SJSA1 (cell line): Measurements from ENCODE around the gene LGR6. TPM values are rescaled to one million over a fixed set of nuclear protein-coding genes. Genes with fewer than 3 reads are reported as not detected.
"Not testable (repeated sequence)": the region's sequence is repeated elsewhere in the genome, so short reads cannot be mapped to it uniquely, and the experiment has no call there.

Experiments
- DNase-seq, 2 experiments: peaks; one replicate each; pipeline ENCODE4 v3.0.0-alpha.2; 2015 to 2020; ENCODE audit warnings: low spot score in 2 of 2, low read depth in 1 of 2
- H3K27ac ChIP-seq: fragments of 250-450 bp; sonication (Bioruptor Pico); 2 replicates; pipeline ENCODE4 v1.5.1; 2020; ENCODE audit warnings: mild to moderate bottlenecking, moderate library complexity
- H3K27me3 ChIP-seq: fragments of 250-450 bp; sonication (Bioruptor Pico); replicated peaks from 2 replicates; pipeline ENCODE4 v1.5.1; 2020; ENCODE audit warnings: mild to moderate bottlenecking, moderate library complexity
- H3K36me3 ChIP-seq: fragments of 250-450 bp; sonication (Bioruptor Pico); 2 replicates; pipeline ENCODE4 v1.5.1; 2020; ENCODE audit warnings: mild to moderate bottlenecking
- H3K4me1 ChIP-seq: fragments of 250-450 bp; sonication (Bioruptor Pico); replicated peaks from 2 replicates; pipeline ENCODE4 v1.6.1; 2021; ENCODE audit warnings: mild to moderate bottlenecking
- H3K4me3 ChIP-seq: fragments of 250-450 bp; sonication (Bioruptor Pico); 2 replicates; pipeline ENCODE4 v1.5.1; 2020; ENCODE audit warnings: mild to moderate bottlenecking
- H3K9me3 ChIP-seq: fragments of 250-450 bp; sonication (Bioruptor Pico); replicated peaks from 2 replicates; pipeline ENCODE4 v1.5.1; 2020; ENCODE audit warnings: mild to moderate bottlenecking
- total RNA-seq: library from RNA; depleted of rRNA; stranded (reverse); fragments of >200 nt; shearing (Covaris generic); gene quantifications from 2 replicates; pipeline ENCODE4 v1.2.3, GENCODE V29; 2014; rRNA removed

The LGR6 gene
- total RNA-seq, 1 experiment from 2014 or later, result not detected

DNA sequence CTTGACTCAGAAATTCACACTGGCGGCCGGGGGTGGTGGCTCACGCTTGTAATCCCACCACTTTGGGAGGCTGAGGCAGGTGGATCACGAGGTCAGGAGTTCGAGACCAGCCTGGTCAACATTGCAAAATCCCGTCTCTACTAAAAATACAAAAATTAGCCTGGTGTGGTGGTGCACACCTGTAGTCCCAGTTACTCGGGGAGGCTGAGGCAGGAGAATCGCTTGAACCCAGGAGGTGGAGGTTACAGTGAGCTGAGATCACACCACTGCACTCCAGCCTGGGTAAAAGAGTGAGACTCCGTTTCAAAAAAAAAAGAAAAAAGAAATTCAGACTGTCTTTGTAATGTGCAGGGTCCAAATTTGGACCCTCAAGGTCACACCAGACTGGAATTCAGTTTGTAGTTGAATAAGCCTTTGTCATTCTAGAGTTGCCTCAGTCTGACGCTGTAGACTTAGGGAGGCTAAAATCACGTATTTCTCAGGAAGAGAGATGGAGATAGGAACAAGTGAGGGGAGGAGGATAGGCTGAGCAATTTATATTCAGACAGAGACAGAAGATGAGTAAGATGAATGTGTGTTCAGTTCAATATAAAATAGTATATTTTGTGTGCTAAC is 159.1 kb downstream of the LGR6 start:
- not testable (repeated sequence) for H3K36me3 ChIP-seq, H3K27ac ChIP-seq, H3K27me3 ChIP-seq, H3K4me1 ChIP-seq, DNase-seq, H3K9me3 ChIP-seq, H3K4me3 ChIP-seq

- Histone ChIP-seq H3K4me1 (no peaks in the 10 kb centered on the region), H3K9me3 (no peaks in the 10 kb centered on the region), H3K27ac (no peak overlapping the region), H3K4me3 (no peak overlapping the region), H3K36me3 (no peaks in the 10 kb centered on the region), H3K27me3 (no peaks in the 10 kb centered on the region)
- no peak for DNase-seq
Observed at GRCh38 chr1:202355944-202356553, 162.4 kb downstream of the LGR6 start.

DNA sequence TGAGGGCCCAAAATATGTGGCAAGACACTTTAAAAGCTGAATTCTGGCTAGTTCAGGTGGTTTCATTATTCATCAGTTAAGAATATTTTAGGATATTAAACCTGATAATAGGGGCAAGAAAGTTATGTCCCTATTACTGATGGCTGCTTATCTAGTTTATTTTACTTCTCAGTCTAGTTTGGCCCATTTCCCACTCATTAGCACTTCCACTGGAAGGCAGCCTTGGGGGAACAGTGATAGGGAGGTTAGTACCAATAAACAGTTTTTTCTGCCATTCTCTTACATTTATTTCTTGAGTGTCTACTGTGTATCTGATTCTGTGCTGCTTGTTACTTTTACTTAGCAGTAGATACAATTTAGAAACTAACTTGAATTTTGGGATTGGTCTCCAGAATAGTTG is 163.9 kb downstream of the LGR6 start:
- Histone ChIP-seq H3K4me3 (no peak overlapping the region), H3K27me3 (no peaks in the 10 kb centered on the region), H3K4me1 (no peaks in the 10 kb centered on the region), H3K27ac (no peak overlapping the region), H3K36me3 (no peaks in the 10 kb centered on the region), H3K9me3 (no peaks in the 10 kb centered on the region)
- no peak for DNase-seq

DNA sequence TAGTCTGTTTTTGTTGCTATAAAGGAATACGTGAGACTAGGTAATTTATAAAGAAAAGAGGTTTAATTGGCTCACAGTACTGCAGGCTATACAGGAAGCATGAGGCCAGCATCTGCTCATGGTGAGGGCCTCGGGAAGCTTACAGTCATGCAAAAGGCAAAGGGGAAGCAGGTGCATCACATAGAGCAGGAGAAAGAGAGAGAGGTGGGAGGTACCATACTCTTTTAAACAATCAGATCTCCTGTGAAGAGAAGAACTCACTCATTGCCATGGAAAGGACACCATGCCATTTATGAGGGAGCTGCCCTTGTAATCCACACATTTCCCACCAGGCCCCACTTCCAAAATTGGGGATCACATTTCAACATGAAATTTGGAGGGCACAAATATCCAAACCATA is 167.6 kb downstream of the LGR6 start:
- H3K9me3 ChIP-seq, result no peaks in the 10 kb centered on the region

GRCh38 chr1:202361701-202362100 is 168.1 kb downstream of the LGR6 start:
- H3K36me3 ChIP-seq, result no peaks in the 10 kb centered on the region
- no peaks in the 10 kb centered on the region for H3K27me3 ChIP-seq

More for the DNA sequence above, 167.6 kb downstream of the LGR6 start:
- Histone ChIP-seq H3K27ac (no peak overlapping the region), H3K36me3 (no peaks in the 10 kb centered on the region), H3K27me3 (no peaks in the 10 kb centered on the region), H3K4me3 (no peak overlapping the region), H3K4me1 (no peaks in the 10 kb centered on the region)
- DNase-seq, result no peak

DNA sequence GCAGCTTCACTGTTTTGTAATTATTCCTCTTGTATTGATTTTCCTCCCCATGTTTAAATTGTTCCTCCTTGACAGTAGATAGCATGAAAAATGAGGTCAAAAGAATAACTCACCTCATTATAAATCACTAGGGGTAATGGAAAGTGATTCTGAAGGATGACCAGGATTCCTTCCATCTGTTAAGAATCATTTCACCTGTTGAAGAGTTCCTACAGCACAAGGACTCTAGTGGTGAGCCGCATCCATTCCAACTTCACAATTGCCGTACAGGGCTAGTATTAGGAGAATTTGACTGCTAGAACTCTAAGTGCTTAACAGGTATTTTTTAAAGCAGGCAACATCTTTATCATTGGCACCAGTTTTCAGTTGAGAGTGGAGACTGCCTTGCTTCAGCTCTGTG is 168.6 kb downstream of the LGR6 start:
- no peaks in the 10 kb centered on the region for H3K36me3 ChIP-seq
- no peak overlapping the region for H3K27ac ChIP-seq
- H3K4me3 ChIP-seq, result no peak overlapping the region
- H3K9me3 ChIP-seq, result no peaks in the 10 kb centered on the region
- no peaks in the 10 kb centered on the region for H3K27me3 ChIP-seq
- DNase-seq, result no peak
- H3K4me1 ChIP-seq, result no peaks in the 10 kb centered on the region

More at GRCh38 chr1:202361701-202362100, 168.1 kb downstream of the LGR6 start:
- H3K27ac ChIP-seq, result no peak overlapping the region
- H3K9me3 ChIP-seq, result no peaks in the 10 kb centered on the region
- no peak for DNase-seq
- no peaks in the 10 kb centered on the region for H3K4me1 ChIP-seq
- no peak overlapping the region for H3K4me3 ChIP-seq

- Histone ChIP-seq H3K36me3 (no peaks in the 10 kb centered on the region), H3K4me1 (no peaks in the 10 kb centered on the region), H3K27ac (no peak overlapping the region), H3K9me3 (no peaks in the 10 kb centered on the region), H3K4me3 (no peak overlapping the region), H3K27me3 (no peaks in the 10 kb centered on the region)
- no peak for DNase-seq
Observed at GRCh38 chr1:202365092-202365815, 171.7 kb downstream of the LGR6 start.

- H3K4me3 ChIP-seq, result no peak overlapping the region
- no peaks in the 10 kb centered on the region for H3K9me3 ChIP-seq
- H3K27ac ChIP-seq, result no peak overlapping the region
- DNase-seq, result no peak
- H3K27me3 ChIP-seq, result no peaks in the 10 kb centered on the region
- H3K36me3 ChIP-seq, result no peaks in the 10 kb centered on the region
- H3K4me1 ChIP-seq, result no peaks in the 10 kb centered on the region
Observed at GRCh38 chr1:202367271-202367670, 173.7 kb downstream of the LGR6 start.

Other genes starting within 250 kb of the LGR6 start
- gene LMOD1, start 247.3 kb upstream of the LGR6 start, total RNA-seq, result 6.4 and 8.1 TPM in 2 replicates
- 87.5 and 108 TPM in 2 replicates for gene TIMM17A, start 238.3 kb upstream of the LGR6 start, total RNA-seq
- 69.7 and 80.9 TPM in 2 replicates for gene RNPEP, start 211.2 kb upstream of the LGR6 start, total RNA-seq
- gene ELF3, start 183.2 kb upstream of the LGR6 start, total RNA-seq, result 0.05 TPM in 1 of 2 replicates, not detected in the other
- 0.05 TPM in 1 of 2 replicates, not detected in the other for gene GPR37L1, start 70.9 kb upstream of the LGR6 start, total RNA-seq
- gene ARL8A, start 49.1 kb upstream of the LGR6 start, total RNA-seq, result 21.1 and 31.7 TPM in 2 replicates
- not detected in 2 replicates for gene PTPN7, start 33.2 kb upstream of the LGR6 start, total RNA-seq
- gene UBE2T, start 148.1 kb downstream of the LGR6 start, total RNA-seq, result 204 and 269 TPM in 2 replicates
- 23.0 and 24.4 TPM in 2 replicates for gene PPP1R12B, start 154.9 kb downstream of the LGR6 start, total RNA-seq